ENCODE data around the gene DOCK2.

DNA sequence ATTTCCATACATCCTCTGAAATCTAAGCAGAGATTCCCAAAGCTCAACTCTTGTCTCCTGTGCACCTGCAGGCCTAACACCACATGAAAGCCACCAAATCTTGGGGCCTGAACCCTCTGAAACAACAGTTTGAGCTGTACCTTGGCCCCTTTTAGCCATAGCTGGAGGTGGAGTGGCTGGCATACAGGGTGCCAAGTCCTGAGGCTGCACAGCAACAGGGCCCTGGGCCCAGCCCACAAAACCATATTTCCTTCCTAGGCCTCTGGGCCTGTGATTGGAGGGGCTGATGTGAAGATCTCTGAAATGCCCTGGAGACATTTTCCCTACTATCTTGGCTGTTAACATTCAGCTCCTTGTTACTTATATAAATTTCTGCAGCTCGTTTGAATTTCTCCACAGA, 26.5 kb downstream of the DOCK2 start:
- TF ChIP-seq EP300 (IDR thresholded peaks at IDR 0.05): no peak
- TF ChIP-seq, protein P1, sequence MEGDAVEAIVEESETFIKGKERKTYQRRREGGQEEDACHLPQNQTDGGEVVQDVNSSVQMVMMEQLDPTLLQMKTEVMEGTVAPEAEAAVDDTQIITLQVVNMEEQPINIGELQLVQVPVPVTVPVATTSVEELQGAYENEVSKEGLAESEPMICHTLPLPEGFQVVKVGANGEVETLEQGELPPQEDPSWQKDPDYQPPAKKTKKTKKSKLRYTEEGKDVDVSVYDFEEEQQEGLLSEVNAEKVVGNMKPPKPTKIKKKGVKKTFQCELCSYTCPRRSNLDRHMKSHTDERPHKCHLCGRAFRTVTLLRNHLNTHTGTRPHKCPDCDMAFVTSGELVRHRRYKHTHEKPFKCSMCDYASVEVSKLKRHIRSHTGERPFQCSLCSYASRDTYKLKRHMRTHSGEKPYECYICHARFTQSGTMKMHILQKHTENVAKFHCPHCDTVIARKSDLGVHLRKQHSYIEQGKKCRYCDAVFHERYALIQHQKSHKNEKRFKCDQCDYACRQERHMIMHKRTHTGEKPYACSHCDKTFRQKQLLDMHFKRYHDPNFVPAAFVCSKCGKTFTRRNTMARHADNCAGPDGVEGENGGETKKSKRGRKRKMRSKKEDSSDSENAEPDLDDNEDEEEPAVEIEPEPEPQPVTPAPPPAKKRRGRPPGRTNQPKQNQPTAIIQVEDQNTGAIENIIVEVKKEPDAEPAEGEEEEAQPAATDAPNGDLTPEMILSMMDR (IDR thresholded peaks at IDR 0.05): no peak
